NCI-H2107 treated with DMSO at 0.1 percent for 48 hours (cell line): ENCODE data around the gene ACBD6.
A peak's percentile ranks its signal among the peaks of the same experiment; 100 is the strongest.

Source experiments
- DNase-seq: peaks from one replicate; lab custom pipeline; 2025; ENCODE audit not compliant: unreplicated experiment; lab: John Stamatoyannopoulos, UW

ACBD6 gene

DNA sequence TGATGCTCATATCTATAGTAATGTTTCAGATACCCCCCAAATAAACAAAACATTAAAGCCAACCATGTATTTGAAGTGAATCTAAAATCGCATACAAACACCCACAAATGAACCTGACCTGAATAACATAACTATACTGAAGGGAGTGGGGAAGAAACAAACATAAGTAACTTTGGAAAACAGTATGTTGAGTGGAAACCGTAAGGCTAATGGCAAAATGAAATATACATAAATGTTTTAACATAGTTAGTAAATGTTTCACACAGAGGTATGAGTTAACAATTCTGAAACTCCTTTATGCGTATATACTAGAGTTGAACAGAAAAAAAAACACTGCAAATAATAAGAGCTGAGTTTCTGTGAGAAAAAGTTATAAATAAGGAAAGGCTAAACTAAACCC, 125.6 kb downstream of the ACBD6 start:
- no peak for DNase-seq

DNA sequence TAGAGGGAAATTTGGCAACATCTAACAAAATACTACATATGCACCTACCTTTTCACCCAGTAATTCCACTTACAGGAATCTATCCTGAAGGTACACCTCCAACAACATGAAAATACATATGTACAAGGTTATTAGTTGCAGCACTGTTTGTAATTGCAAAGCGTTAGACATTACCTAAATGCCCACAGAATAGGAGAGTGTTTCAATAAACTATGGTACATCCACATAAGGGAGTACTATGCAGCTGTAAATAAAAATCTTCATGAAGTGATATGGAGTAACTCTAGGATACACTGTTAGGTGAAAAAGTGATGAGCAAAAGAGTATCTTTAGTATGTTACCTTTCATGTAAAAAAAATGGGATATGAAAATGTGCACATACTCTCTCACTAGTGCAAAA, 126.1 kb downstream of the ACBD6 start:
- DNase-seq, result no peak

DNA sequence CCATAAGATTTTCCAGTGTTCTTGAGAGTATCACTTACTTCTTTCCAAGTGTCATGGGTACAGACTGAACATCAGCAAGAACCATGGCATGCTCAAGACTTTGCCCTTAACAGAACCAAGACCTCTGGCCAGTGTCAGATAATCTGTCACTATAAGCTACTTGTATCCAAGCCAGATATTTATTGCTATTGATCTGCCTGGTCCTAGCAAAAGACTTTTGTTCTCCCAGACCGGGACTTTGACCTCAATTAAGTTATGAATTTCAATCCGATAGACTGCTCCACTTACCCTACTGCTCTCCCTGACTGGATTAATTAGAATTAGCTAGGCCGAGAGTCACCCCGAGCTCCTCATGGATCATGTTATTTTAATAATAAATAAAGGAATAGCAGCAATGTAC, 129.6 kb downstream of the ACBD6 start:
- no peak for DNase-seq

DNA sequence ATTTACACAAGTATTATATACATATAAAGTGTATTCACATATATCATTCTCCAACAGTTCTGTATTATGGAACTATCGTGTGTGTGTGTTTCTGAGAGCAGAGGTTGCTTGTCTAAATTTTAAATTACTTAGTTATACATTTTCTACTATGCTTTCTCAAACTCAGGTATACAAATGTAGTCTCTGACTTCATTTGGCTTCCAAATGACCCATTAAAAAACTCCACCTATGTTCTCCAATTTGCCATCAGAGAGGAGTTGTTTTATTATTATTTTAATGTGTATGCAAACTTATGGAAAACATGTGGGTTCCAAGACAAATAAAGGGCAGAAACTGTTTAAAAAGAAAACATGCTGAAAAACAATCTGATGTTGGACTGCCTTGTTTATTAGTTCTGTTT, 131.8 kb downstream of the ACBD6 start:
- no peak for DNase-seq

DNA sequence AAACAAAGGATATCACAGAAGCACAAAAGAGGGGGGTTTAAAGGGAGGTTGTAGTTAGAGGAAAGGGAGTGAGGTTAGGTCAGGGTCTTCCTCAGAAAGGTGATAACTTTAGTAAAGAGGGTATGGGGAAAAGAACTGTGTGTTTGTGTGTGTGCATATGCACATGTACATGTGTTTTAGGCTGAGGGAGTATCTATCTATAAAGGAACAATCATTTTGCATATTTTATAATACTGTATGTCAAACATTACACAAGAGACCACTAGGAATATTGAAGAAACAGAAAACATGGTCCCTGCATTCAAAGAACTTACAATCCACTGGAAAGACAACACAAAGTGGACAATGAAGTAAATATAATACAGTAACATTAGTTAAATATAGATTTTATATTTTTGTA, 132.2 kb downstream of the ACBD6 start:
- DNase-seq, result no peak

DNA sequence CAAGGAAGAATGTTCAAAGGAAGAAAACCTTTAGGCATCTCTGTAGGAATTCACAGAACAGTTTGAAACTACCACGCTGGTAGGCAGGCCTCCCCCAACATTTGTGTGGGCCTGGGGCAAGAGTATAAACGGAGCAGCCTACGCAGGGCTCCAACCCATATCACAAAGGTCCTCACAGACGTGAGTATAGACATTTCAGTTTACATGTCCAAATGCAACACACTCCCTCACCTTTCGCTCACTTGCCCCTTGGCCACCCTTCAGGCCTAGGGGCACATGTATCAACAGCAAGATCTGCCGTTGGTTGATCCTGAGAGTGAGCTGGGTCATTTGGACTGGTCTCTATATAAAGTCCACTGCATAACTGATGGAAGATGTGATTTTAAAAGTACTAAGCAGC, 133.3 kb downstream of the ACBD6 start:
- no peak for DNase-seq

DNA sequence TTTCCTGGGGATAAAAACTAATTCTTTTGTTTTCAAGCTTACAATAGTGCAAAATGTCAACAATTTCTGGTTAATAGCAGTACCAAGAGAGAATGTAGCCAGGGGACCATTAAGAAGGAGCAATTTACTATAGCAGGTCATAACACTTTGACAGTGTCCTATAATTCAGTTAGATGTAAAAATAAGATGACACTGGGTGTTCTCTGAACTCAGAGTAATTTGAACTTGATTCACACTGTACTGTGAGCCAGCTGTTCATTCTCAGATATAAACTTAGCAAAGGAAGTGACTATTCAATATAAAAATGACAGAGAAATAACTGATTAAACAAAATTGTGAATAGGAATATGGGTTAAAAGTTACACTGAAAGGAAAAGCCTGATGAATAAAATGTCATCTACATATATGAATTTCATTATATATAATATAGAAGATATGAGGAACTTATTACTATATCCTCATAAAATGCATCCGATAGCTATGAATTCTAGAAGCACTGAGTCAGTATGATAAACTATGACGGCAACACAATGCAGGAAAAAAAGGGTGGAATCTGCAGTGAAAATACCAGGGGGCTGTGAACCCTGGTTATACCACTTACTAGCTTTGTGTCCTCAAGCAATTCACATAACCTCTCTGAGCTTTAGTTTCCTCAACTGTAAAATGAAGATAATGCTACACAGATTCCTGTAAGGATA, 135.9 kb downstream of the ACBD6 start:
- no peak for DNase-seq

DNA sequence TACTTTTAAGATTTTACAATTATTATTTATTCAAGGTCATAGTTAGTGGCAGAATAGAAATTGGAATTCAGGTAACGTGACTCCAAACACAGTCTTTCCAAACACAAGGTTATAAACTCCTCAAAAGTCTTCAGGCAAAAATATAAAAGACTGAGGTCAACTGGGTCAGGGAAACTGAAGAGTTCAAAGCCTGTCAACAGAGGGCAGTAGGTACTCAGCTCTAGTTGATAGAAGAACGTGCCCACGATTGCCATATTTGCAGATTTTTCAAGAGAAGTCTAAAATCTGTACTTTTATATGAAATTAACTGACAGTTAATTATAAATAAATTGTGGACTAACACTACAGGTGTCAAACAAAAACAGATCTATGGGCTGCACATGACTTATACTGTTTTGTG, 137.3 kb downstream of the ACBD6 start:
- DNase-seq, result no peak

DNA sequence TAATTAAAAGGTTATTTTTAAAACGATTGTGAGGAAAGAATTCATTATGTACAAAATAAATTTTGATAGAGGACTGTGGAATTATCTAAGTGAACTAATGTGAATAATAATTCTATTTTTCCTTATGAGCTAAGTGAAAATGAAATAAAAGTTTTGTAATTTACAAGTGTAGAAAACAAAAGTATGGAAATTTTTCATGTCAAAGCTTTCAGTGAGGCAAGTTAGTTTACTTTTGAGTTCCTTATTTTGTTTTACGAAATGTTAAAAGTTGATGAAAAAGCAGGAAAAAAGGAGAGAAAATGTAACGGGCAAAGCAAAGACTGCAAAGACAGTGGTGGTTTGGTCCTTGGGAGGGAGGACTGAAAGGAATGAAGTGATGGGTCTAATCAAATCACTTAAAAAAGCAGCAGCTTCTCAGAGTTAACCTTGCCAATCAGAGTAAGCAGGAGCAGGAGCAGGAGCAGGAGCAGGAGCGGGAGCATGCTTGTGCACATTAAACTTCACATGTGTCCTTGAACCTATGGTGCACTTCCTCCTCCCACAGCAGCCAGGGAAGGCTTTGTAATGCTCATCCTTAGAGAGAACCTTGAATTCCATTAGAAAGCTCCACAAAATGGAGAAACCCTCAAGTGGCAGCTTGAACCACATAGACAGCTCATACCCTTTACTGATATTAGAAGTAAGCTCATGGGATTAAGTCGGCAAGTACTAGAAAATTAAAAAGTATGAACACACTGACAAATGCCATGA, 139.0 kb downstream of the ACBD6 start:
- no peak for DNase-seq

DNA sequence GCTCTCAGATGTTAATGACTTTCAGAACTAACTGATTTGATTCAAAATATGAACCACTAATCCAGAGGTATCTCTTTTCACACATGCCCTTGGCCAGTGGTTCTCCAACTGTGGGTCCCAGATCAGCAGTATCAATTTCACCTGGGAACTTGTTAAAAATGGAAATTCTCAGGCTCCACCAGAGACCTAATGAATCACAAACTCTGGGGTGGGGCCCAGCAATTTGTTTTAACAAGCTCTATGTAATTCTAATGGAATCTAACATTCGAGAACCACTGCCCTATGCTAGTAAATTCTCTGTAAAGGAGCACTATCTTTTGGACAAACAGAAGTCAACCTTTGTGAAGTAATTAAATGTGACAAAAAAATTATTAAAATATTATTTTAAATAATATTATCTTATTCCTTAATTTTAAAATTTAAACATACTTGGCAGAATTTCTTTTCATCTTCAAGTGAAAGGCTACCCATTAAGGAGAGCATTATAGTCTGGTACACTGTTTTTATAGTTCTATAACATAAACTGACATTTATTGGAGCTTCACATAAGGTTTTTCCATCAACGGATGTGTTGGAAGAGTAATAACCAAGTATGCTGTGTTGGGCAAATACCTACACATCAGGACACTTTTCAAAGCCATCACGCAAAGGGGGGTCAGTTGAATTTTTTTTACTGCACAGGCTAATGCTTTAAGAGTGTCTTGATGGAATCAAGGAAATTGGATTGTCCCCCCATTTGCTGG, 141.9 kb downstream of the ACBD6 start:
- no peak for DNase-seq

DNA sequence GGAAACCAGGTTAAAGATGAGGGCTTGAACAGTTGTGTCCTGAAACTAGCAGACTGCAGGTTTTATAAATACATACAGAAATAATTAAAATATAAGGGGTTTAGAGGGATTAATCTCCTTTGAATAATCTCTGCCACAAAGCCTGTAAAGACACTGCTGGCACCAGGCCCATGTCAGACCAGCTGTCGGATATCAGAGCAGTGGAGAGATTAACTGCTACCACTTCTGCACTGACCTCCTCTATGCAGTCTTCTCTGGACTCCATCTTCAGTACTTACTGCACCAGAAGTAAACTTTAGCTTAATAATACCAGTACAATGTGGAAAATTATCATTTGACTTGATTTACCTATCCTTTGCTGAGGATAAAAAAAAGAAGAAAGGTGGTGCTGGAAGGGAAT, 143.7 kb downstream of the ACBD6 start:
- DNase-seq, result peak; percentile 14

DNA sequence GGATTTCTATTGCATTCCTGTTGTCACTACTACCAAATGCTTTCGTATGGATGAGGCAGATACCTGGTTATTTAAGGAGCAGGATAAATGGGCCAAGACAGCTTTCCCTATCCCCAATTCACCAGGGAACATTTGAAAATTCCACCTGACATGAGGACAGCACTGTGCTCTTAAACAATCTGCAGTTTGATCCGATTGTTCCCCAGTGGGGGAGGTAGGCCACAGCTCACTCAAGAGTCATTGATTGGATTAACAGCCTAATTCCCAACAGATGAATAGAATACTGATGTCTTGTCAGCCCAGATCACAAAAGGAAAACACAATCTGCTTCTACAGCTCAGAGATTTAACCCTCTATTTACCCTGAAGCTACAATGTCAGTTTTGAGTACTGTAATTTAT, 148.4 kb downstream of the ACBD6 start:
- DNase-seq, result no peak

DNA sequence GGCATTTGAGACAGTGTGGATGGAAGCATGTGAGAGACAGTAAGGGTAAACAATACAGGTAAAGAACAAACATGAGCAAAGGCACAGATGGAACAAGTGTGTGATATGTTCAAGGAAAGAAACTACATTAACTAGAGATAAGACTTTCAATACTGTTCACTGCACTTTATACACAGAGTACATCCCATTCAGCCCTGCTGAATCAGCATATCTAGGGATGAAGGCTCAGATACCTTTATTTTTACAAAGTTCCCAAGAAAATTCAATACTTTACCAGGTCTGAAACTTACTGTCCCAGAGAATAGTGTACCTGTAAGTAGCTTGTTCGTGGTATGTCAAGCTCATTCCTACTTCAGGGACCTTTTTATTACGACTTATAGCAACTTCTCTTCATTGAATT, 149.8 kb downstream of the ACBD6 start:
- no peak for DNase-seq

DNA sequence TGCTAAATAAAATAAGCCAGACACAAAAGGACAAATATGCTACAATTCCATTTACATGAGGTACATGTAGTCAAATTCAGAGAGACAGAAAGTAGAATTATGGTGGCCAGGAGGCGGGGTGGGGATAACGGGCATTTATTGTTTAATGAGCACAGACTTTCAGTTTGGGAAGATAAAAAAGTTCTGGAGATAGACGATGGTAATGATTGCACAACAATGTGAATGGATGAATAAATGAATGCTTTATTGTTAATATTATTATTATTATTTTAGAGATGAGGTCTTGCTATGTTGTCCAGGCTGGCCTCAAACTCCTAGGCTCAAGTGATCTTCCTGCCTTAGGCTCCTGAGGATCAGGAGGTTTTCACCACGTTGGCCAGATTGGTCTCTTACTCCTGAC, 150.4 kb downstream of the ACBD6 start:
- DNase-seq, result no peak

DNA sequence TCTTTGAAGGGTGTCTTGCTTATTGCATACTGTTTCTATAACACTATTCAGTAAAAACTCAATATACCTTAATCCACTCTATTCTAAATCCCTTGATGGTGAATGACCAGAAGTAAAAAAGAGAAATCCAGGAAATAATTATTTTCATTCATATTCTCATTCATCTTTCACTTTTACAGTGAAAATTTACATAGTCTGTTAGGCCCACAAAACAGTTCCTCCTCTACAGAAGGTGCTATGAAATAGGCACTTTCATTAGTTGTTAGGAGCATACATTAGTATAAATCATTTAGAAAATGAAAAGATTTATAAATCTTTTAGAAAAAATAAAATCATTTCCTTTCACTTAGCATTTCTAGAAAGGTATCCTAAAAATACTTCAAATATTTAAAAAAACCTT, 157.2 kb downstream of the ACBD6 start:
- DNase-seq, result no peak

DNA sequence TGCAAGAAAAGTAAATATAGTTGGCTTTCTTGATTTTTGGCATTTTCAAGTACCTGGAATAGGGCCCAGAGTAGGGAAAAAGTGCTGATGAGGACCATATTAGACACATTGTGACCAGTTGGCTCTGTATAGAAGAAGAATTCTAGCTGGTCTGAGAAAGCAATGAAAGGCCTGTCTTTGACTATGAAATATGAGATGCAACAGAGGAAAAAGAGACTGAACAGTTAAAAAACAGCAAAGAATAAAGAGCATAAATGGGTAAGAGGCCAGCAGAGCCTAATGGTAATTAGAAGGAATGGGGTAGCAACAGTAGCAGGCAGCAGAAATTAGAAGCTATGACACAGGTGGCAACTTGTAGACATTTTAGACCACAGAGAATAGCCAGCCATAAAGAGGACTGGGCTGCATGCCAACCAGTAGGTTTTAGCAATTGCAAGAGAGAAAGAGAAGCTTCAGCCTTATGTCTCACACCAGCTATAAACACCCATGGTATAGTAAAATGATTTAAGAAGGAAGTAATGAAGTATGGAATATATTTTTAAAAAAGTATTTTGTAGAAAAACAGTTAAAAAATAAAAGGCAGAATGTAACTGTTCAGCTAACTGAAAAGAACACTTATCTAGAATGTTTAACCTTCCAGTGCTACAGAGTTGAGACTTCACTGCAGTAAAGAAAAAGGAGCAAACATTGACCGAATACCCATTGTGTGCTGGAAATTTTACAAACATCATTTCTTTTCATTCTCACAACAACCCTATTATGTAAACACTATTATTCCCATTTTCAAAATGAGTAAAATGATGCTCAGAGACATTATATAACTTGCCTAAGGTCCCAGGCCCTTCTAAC, 158.2 kb downstream of the ACBD6 start:
- DNase-seq, result peak; percentile 98

DNA sequence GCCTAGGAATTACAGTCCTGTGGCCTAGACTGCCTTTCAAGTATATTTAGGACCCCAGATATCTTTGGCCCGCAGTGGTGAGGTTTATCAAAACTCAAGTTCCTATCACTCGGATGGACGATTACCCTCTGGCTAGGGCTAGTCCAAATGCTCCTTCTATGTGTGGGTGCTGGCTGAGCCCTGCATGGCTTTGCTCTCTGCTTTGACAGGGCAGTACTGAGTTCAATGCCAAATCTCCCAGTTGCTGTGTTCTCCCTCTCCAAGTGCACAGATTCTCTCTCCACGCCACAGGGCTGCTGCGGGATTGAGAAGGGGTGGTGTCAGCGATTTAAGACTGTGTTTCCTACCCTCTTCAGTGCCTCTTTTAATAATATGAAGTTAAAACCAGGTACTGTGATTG, 175.3 kb downstream of the ACBD6 start:
- no peak for DNase-seq

DNA sequence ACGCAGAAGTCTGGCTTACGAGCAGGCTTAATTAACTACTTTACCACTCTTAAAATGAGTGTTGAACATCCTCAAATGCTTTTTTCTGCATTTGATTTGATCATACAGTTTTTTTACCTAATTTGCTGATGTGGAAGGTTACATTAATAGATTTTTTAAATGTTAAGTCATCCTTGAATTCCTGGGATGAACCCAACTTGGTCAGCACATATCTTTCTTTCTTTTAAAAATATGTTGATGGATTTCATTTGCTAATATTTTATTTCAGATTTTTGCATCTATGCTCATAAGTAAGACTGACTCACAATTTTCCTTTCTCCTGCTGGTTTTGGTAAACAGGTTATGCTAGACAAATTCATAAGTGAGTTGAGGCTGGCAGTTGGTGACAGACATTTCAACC, 189.5 kb downstream of the ACBD6 start:
- no peak for DNase-seq

DNA sequence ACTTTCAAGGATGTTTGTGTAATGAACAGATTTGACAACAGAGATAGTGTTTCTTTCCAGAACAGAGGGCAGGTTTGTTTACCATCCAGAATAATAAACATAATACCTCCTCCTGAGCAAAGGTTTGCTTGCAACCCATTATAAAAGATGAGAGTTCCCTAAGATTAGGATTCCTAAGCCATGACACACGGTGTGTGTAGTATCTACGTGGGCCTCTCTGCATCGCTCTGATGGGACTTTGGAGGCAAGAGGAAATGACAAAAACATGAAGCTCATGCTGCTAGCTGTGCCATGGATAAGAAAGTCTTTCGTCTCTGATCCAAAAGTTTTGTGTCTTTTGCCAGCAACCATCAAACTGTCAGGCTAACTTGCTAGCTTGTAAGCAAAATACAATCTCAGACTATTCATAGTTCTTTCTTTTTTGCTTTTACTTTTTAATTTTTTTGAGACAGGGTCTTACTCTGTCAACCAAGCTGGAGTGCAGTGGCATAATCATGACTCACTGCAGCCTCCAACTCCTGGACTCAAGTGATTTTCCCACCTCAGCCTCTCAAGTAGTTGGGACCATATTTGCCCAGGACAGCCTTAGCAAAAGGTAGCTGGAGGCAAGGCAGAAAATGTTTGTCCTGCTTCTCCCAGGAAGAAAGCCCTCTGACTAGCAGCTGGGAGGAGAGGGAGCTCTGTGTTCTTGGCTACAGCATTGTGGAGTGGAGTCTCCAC, 191.2 kb downstream of the ACBD6 start:
- DNase-seq, result no peak

DNA sequence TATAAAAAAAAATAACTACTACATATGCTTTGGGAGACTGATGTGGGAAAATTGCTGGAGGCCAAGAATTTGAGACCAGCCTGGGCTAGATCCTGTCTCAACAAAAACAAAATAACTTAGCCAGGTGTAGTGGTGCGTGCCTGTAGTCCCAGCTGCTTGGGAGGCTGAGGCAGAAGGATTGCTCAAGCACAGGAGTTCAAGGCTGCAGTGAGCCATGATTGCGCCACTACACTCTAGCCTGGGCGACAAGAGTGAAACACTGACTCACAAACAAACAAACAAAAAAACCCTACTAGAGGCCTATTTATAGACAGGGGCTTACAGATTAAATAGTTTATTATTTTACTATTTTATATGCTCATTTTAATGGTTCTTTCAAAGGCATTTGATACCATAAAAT, 192.3 kb downstream of the ACBD6 start:
- DNase-seq, result no peak

DNA sequence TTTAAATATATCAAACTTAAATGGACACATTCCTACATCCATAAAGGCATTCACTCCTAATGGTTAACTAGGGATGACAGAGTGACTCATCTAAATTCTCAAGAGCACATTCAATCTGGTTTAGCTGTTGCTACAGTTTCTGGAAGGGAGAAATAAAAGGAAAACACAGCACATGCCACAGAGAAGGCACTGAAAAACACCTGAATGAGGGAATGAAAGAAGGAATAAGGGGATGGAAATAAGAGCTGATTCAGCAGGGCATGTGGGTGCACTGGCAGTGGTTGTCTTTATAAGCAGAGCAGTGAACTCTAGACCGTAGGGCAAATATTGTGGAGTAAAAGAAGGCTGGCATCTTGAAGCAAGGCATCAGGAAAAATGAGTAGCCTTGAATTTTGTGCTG, 193.0 kb downstream of the ACBD6 start:
- no peak for DNase-seq
